Upper lobe of right lung (tissue), 1 donor: Measurements from ENCODE around the gene SYT1. TPM values are rescaled to one million over a fixed set of nuclear protein-coding genes. Genes with fewer than 3 reads are reported as not detected.
A peak's percentile ranks its signal among the peaks of the same experiment; 100 is the strongest.
"Not testable (repeated sequence)": the region's sequence is repeated elsewhere in the genome, so short reads cannot be mapped to it uniquely, and the experiment has no call there.

Experiments
- ATAC-seq: fragments of 200-7000 bp; cut with Tn5 transposase; one replicate; pipeline ENCODE4 v1.9.1; 2020; ENCODE audit warnings: mild to moderate bottlenecking, moderate library complexity
- DNase-seq: peaks from one replicate; pipeline ENCODE4 v3.0.0-alpha.2; 2020
- H3K27ac ChIP-seq: fragments of 200-600 bp; one replicate; pipeline ENCODE4 v1.8.0; 2022
- H3K27me3 ChIP-seq: fragments of 200-600 bp; one replicate; pipeline ENCODE4 v1.8.0; 2022; ENCODE audit warnings: mild to moderate bottlenecking
- H3K36me3 ChIP-seq: fragments of 200-600 bp; one replicate; pipeline ENCODE4 v1.8.0; 2022
- H3K4me1 ChIP-seq: fragments of 200-600 bp; one replicate; pipeline ENCODE4 v1.8.0; 2022
- H3K4me3 ChIP-seq: fragments of 200-600 bp; one replicate; pipeline ENCODE4 v1.8.0; 2022; ENCODE audit warnings: mild to moderate bottlenecking
- H3K9me3 ChIP-seq: fragments of 200-600 bp; one replicate; pipeline ENCODE4 v1.8.0; 2022
- CTCF ChIP-seq: fragments of 200-600 bp; IDR thresholded peaks from one replicate; pipeline ENCODE4 v1.8.0; 2022; ENCODE audit warnings: antibody characterized with exemption
- intact Hi-C: fragments of 100-400 bp; cut with DNase I; formaldehyde crosslinking; loops from one replicate; pipeline ENCODE4 v1.11.0; 2022
- total RNA-seq: library from RNA; stranded (reverse); fragmentation: NEBNext Ultra II Directional; extraction: Animal tissue kit (Norgen Biotek cat#: 25700); gene quantifications from one replicate; pipeline ENCODE4 v1.2.1, GENCODE V29; 2021
- donor health status: DM: no; HTN: yes; CAD: no; lungs with severe emphysema.

Gene SYT1
- total RNA-seq, 1 donor from 2014 or later: 0.58 TPM

GRCh38 chr12:79421236-79421740 is 556.7 kb downstream of the SYT1 start:
- no peaks in the 10 kb centered on the region for H3K36me3 ChIP-seq
- no peaks in the 10 kb centered on the region for H3K27me3 ChIP-seq
- no peaks in the 10 kb centered on the region for H3K9me3 ChIP-seq
- intact Hi-C loops: no loop called here
- H3K27ac ChIP-seq: no peak overlapping the region
- no peak overlapping the region for H3K4me3 ChIP-seq
- H3K4me1 ChIP-seq: peaks cover 3% of the 10 kb centered on the region
- ATAC-seq (no peak), DNase-seq (no peak)
- no peak for TF ChIP-seq CTCF

DNA sequence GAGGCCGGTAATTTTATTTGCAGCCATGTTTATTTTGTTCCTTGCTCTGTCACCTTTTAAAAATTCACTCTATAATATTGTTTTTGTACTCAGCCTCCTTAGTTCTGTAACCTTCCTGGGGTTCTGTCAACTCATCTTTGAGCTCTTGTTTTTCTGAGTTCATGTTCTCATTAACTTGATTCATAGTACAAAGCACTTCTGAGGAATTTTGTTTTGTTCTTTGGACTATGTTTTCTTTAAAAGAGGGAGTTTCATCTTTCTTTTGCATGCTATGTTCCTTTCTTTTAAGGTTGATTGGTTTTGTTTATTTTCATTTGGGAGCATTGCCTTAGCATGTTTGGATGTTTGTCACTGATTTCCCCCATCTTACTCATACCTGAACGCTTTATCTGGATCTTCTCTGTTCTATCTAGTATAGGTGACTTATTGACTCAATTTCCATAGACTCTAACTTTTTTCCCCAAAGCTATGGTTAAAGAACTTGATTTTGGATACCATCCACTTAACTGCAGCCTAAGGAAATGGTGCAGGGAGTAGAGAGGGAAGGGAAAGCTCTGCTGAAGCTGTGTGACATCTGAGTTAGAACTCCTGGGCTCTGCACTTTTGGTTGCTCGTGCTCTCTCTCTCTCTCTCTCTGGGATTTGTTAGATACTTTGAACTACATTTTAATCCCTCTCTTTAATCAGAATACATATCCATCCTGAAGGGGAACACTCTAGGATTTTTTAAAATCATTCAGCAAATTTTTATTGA is 557.7 kb downstream of the SYT1 start:
- ATAC-seq: no peak
- no peak overlapping the region for H3K27ac ChIP-seq

DNA sequence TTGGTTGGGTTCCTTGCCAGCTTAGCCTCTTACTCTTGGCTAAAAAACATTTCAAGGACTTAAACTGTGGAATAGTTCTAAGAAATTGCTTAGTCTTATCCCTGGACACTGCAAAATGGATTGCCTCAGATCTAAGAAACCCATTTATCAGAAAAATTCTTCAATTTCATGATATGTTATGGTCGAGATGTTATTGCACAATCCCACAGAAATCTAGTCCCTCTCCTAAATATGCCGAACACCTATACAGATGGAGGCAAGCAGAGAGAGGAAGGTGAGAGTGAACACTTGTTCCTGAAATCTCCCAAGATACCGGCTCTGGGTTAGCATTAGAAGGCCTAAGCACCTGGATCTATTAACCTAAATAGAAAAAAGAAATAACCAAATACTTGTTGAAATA is 559.0 kb downstream of the SYT1 start:
- Histone ChIP-seq H3K27ac (peak overlapping the region; percentile 34), H3K27me3 (no peaks in the 10 kb centered on the region), H3K9me3 (no peaks in the 10 kb centered on the region), H3K36me3 (no peaks in the 10 kb centered on the region), H3K4me3 (no peak overlapping the region), H3K4me1 (peaks cover 3% of the 10 kb centered on the region)
- DNase-seq (no peak), ATAC-seq (no peak)
- TF ChIP-seq CTCF: no peak
- intact Hi-C loops: no loop called here

More for the DNA sequence above, 557.7 kb downstream of the SYT1 start:
- intact Hi-C loops: no loop called here
- no peak overlapping the region for H3K4me3 ChIP-seq
- peaks cover 3% of the 10 kb centered on the region for H3K4me1 ChIP-seq
- no peaks in the 10 kb centered on the region for H3K9me3 ChIP-seq
- no peak for TF ChIP-seq CTCF
- no peaks in the 10 kb centered on the region for H3K36me3 ChIP-seq
- H3K27me3 ChIP-seq: no peaks in the 10 kb centered on the region
- no peak for DNase-seq

- peak; percentile 47 for ATAC-seq
- intact Hi-C loops: no loop called here
Observed at GRCh38 chr12:79424109-79424721, 559.6 kb downstream of the SYT1 start.

GRCh38 chr12:79426121-79426520 is 561.5 kb downstream of the SYT1 start:
- no peak for TF ChIP-seq CTCF
- no peaks in the 10 kb centered on the region for H3K4me1 ChIP-seq
- no peak overlapping the region for H3K27ac ChIP-seq
- no peak for ATAC-seq
- DNase-seq: no peak
- no peaks in the 10 kb centered on the region for H3K9me3 ChIP-seq
- no peaks in the 10 kb centered on the region for H3K36me3 ChIP-seq
- H3K27me3 ChIP-seq: no peaks in the 10 kb centered on the region
- intact Hi-C loops: no loop called here
- no peak overlapping the region for H3K4me3 ChIP-seq

More at GRCh38 chr12:79424109-79424721, 559.6 kb downstream of the SYT1 start:
- no peak for TF ChIP-seq CTCF
- Histone ChIP-seq H3K27me3 (no peaks in the 10 kb centered on the region), H3K27ac (peak overlapping the region; percentile 34), H3K36me3 (no peaks in the 10 kb centered on the region), H3K9me3 (no peaks in the 10 kb centered on the region), H3K4me1 (peaks cover 3% of the 10 kb centered on the region), H3K4me3 (no peak overlapping the region)
- DNase-seq: no peak

DNA sequence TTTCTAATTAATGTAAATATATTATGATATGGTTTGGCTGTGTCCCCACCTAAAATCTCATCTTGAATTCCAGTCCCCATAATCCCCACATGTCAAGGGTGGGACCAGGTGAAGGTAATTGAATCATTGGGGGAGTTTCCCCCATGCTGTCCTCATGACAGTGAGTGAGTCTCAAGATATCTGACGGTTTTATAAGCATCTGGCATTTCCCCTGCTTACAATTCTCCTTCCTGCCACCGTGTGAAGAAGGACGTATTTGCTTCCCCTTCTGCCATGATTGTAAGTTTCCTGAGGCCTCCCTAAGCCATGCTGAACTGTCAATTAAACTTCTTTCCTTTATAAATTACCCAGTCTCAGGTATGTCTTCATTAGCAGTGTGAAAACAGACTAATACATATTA is 562.2 kb downstream of the SYT1 start:
- ATAC-seq, H3K27me3 ChIP-seq, intact Hi-C loops, H3K36me3 ChIP-seq, H3K27ac ChIP-seq, H3K9me3 ChIP-seq, H3K4me3 ChIP-seq, DNase-seq, H3K4me1 ChIP-seq: not testable (repeated sequence)
